ENCODE measurements around the gene CACNA1A. TPM values are rescaled to one million over a fixed set of nuclear protein-coding genes. Genes with fewer than 3 reads are reported as not detected.

The CACNA1A gene
- total RNA-seq, 1 donor from 2014 or later: 16.5 TPM

GRCh38 chr19:13350759-13351158 lies 155.5 kb downstream of the CACNA1A start:
- no peaks in the 10 kb centered on the region for H3K9me3 ChIP-seq (ENCODE audit: low read depth)
- H3K36me3 ChIP-seq: no peaks in the 10 kb centered on the region
- H3F3A ChIP-seq (ENCODE audit: low read depth): no peaks in the 10 kb centered on the region
- H3K4me3 ChIP-seq: no peak overlapping the region
- Mint-ChIP-seq H3K4me3 (no peak overlapping the region), H3K36me3 (no peaks in the 10 kb centered on the region), H3K4me1 (no peaks in the 10 kb centered on the region), H3K27me3 (ENCODE audit: insufficient read depth, low read depth) (peaks cover 6% of the 10 kb centered on the region), H3K9me3 (peaks cover 4% of the 10 kb centered on the region), H3K27ac (no peak overlapping the region)
- no peak overlapping the region for H3K9ac ChIP-seq
- H3K79me2 ChIP-seq (ENCODE audit: low read depth): no peaks in the 10 kb centered on the region
- H3K27me3 ChIP-seq: no peaks in the 10 kb centered on the region
- no peak for DNase-seq (ENCODE audit: low spot score)
- H3K4me2 ChIP-seq: no peak overlapping the region
- no peaks in the 10 kb centered on the region for H3K4me1 ChIP-seq
- no peak overlapping the region for H2AFZ ChIP-seq (replicated peaks)
- H3K27ac ChIP-seq: no peak overlapping the region
- H4K20me1 ChIP-seq (ENCODE audit: low read depth): no peaks in the 10 kb centered on the region
- no peak for TF ChIP-seq EZH2phosphoT487 (IDR thresholded peaks at IDR 0.05)
- no peak for TF ChIP-seq EZH2 (IDR thresholded peaks at IDR 0.05)
- TF ChIP-seq CTCF (IDR thresholded peaks at IDR 0.05): no peak

DNA sequence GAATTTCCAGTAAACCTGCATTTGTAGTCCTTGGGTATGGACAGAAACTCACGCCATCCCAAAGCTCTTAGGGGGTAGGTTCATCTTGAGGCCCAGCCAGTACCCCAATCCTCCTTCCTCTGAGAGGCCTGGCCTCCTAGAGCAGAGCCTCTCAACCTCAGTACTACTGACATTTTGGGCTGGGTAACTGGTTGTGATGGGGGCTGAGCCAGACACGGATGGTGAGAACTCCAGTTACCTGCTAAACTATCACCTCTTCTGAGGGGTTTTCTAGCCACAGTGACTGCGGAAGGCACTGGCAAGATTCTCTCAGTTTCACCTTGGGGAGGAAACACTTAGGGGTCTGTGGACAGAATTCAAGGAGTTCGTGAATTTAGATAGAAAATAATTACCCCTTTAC lies 156.2 kb downstream of the CACNA1A start:
- no peaks in the 10 kb centered on the region for H3K27me3 ChIP-seq
- H3K4me3 Mint-ChIP-seq: no peak overlapping the region
- no peaks in the 10 kb centered on the region for H3K36me3 ChIP-seq
- H3K79me2 ChIP-seq (ENCODE audit: low read depth): no peaks in the 10 kb centered on the region
- no peak overlapping the region for H2AFZ ChIP-seq (replicated peaks)
- H3K4me3 ChIP-seq: no peak overlapping the region
- no peak overlapping the region for H3K9ac ChIP-seq
- TF ChIP-seq EZH2phosphoT487 (IDR thresholded peaks at IDR 0.05): no peak
- TF ChIP-seq EZH2 (IDR thresholded peaks at IDR 0.05): no peak
- no peak for TF ChIP-seq CTCF (IDR thresholded peaks at IDR 0.05)
- H3K27me3 Mint-ChIP-seq (ENCODE audit: insufficient read depth, low read depth): peaks cover 7% of the 10 kb centered on the region
- H3K9me3 Mint-ChIP-seq: peaks cover 4% of the 10 kb centered on the region
- H3K27ac Mint-ChIP-seq: no peak overlapping the region
- H3K9me3 ChIP-seq (ENCODE audit: low read depth): no peaks in the 10 kb centered on the region
- no peak for DNase-seq (ENCODE audit: low spot score)
- no peak overlapping the region for H3K4me2 ChIP-seq
- no peaks in the 10 kb centered on the region for H3F3A ChIP-seq (ENCODE audit: low read depth)
- H3K4me1 ChIP-seq: no peaks in the 10 kb centered on the region
- no peaks in the 10 kb centered on the region for H3K36me3 Mint-ChIP-seq
- no peaks in the 10 kb centered on the region for H3K4me1 Mint-ChIP-seq
- no peak overlapping the region for H3K27ac ChIP-seq
- no peaks in the 10 kb centered on the region for H4K20me1 ChIP-seq (ENCODE audit: low read depth)

DNA sequence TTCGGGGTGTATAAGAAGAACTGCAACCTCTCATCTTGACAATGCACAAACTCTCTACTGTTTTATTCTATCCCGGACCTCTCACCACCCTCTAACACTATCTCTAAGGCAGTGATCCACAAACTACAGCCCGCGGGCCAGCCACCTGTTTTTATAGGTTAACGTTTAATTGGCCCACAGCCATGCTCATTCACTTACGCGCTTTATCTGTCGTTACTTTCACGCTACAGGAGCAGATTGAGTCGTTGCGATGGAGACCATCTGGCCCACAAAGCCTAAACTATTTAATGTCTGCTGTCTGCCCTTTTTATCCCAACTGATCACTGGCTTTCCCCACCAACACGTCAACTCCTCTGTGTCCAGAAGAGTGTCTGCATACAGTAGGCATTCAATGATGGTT lies 158.9 kb downstream of the CACNA1A start:
- H3F3A ChIP-seq (ENCODE audit: low read depth): no peaks in the 10 kb centered on the region

More for the DNA sequence above, 158.9 kb downstream of the CACNA1A start:
- H3K27ac ChIP-seq: no peak overlapping the region
- no peak overlapping the region for H2AFZ ChIP-seq (replicated peaks)
- no peaks in the 10 kb centered on the region for H3K79me2 ChIP-seq (ENCODE audit: low read depth)
- DNase-seq (ENCODE audit: low spot score): no peak
- H3K27me3 ChIP-seq: no peaks in the 10 kb centered on the region
- Mint-ChIP-seq H3K4me1 (no peaks in the 10 kb centered on the region), H3K27ac (no peak overlapping the region), H3K4me3 (no peak overlapping the region), H3K36me3 (no peaks in the 10 kb centered on the region), H3K9me3 (peaks cover 4% of the 10 kb centered on the region), H3K27me3 (ENCODE audit: insufficient read depth, low read depth) (peaks cover 4% of the 10 kb centered on the region)
- no peak overlapping the region for H3K4me3 ChIP-seq
- H3K9ac ChIP-seq: no peak overlapping the region
- no peak for TF ChIP-seq EZH2phosphoT487 (IDR thresholded peaks at IDR 0.05)
- no peak for TF ChIP-seq EZH2 (IDR thresholded peaks at IDR 0.05)
- TF ChIP-seq CTCF (IDR thresholded peaks at IDR 0.05): no peak
- H3K4me2 ChIP-seq: no peak overlapping the region
- no peaks in the 10 kb centered on the region for H4K20me1 ChIP-seq (ENCODE audit: low read depth)
- no peaks in the 10 kb centered on the region for H3K36me3 ChIP-seq
- no peaks in the 10 kb centered on the region for H3K4me1 ChIP-seq
- no peaks in the 10 kb centered on the region for H3K9me3 ChIP-seq (ENCODE audit: low read depth)

Data from neural progenitor cell (in vitro differentiated cells).